ENCODE results near the gene SLC23A3. TPM values are rescaled to one million over a fixed set of nuclear protein-coding genes. Genes with fewer than 3 reads are reported as not detected.

SLC23A3 gene
- total and polyA plus RNA-seq, 4 donors, result 1.6 to 7.3 (median 4.1) TPM

DNA sequence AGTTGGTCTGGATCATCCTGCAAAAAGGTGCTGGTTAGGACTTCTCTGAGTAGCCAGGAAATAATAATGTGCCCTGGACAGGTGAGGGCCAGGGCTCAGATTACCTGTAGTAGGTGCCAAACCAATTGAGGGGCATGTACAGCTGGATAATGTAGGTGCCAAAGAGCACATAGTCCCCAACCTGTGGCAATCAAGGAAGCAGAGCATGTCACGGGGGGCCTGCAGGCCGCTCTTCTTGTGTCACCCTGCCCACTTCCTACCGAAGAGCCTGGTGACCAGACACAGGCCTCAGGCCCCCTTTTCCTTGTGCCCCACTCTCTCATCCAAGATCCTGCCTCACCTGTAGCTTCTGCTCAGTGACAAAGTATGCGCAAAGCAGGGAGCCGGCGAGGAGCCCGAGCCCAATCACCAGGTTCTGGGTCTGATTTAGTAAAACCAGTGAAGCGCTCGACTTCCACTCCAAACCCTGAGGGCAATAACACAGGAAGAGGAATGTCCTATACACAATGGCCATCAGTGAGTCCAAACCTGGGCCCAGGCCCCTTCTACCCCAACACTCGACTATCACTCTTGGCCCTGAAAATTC lies 43.8 kb upstream of the SLC23A3 start:
- intact Hi-C loops (cut with DNase I), result no loop called here
- 96 to 97% methylated on average over 10 of the region's 10 CpGs for WGBS, 2 donors
- no peak overlapping the region for H3K4me3 ChIP-seq (ENCODE audit: low read length in 2 of 2)
- ATAC-seq (ENCODE audit: low FRiP score) (no peak), DNase-seq (no peak)
- peaks cover 0 to 6% of the 10 kb centered on the region in 2 donors for H3K36me3 ChIP-seq (ENCODE audit: control insufficient read depth in 1 of 2, insufficient read depth in 2 of 2, low read length in 1 of 2)
- H3K4me1 ChIP-seq (ENCODE audit: control insufficient read depth in 1 of 2, insufficient read depth in 2 of 2, low read length in 2 of 2), result no peaks in the 10 kb centered on the region
- no peaks in the 10 kb centered on the region for H3K27me3 ChIP-seq (ENCODE audit: control insufficient read depth in 1 of 2, insufficient read depth in 2 of 2, low read length in 1 of 2)
- no peak overlapping the region for H3K27ac ChIP-seq (ENCODE audit: low read depth in 1 of 2, low read length in 2 of 2)
- H3K9me3 ChIP-seq (ENCODE audit: control insufficient read depth, low read length), result no peaks in the 10 kb centered on the region

DNA sequence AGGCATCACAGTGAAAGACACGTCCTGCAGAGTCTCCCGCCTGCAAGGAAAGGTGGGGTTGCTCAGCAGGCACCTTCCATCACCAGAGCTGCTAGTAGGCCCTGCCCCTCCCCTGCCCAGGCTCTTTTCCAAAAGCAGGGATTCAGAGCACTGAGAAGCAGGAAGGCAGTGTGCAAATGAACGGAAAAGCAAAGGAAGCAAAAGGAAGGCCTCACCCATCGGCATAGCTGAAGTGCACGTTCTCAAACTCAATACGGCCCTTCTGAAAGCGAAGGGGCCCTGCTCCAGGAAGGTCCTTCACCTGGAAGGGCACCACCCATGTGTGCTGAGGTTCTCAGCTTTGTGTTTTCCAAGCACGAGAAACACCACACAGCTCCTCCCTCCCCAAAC lies 43.2 kb upstream of the SLC23A3 start:
- H3K27ac ChIP-seq (ENCODE audit: low read depth in 1 of 2, low read length in 2 of 2), result no peak overlapping the region
- intact Hi-C loops (cut with DNase I), result no loop called here
- H3K4me1 ChIP-seq (ENCODE audit: control insufficient read depth in 1 of 2, insufficient read depth in 2 of 2, low read length in 2 of 2), result no peaks in the 10 kb centered on the region
- peaks cover 0 to 6% of the 10 kb centered on the region in 2 donors for H3K36me3 ChIP-seq (ENCODE audit: control insufficient read depth in 1 of 2, insufficient read depth in 2 of 2, low read length in 1 of 2)
- H3K9me3 ChIP-seq (ENCODE audit: control insufficient read depth, low read length), result no peaks in the 10 kb centered on the region
- no peaks in the 10 kb centered on the region for H3K27me3 ChIP-seq (ENCODE audit: control insufficient read depth in 1 of 2, insufficient read depth in 2 of 2, low read length in 1 of 2)
- DNase-seq, result no peak
- 88 to 94% methylated on average over 8 of the region's 8 CpGs for WGBS, 2 donors
- H3K4me3 ChIP-seq (ENCODE audit: low read length in 2 of 2), result no peak overlapping the region
- ATAC-seq (ENCODE audit: low FRiP score), result no peak

- WGBS, 2 donors, result 91 to 92% methylated on average over 9 of the region's 9 CpGs
- H3K4me3 ChIP-seq (ENCODE audit: low read length in 2 of 2), result no peak overlapping the region
- peaks cover 0 to 6% of the 10 kb centered on the region in 2 donors for H3K36me3 ChIP-seq (ENCODE audit: control insufficient read depth in 1 of 2, insufficient read depth in 2 of 2, low read length in 1 of 2)
- H3K4me1 ChIP-seq (ENCODE audit: control insufficient read depth in 1 of 2, insufficient read depth in 2 of 2, low read length in 2 of 2), result no peaks in the 10 kb centered on the region
- ATAC-seq (ENCODE audit: low FRiP score) (no peak), DNase-seq (no peak)
- intact Hi-C loops (cut with DNase I), result no loop called here
- no peaks in the 10 kb centered on the region for H3K9me3 ChIP-seq (ENCODE audit: control insufficient read depth, low read length)
- H3K27me3 ChIP-seq (ENCODE audit: control insufficient read depth in 1 of 2, insufficient read depth in 2 of 2, low read length in 1 of 2), result no peaks in the 10 kb centered on the region
- no peak overlapping the region for H3K27ac ChIP-seq (ENCODE audit: low read depth in 1 of 2, low read length in 2 of 2)
These were observed 41.1 kb upstream of the SLC23A3 start for GRCh38 chr2:219210886-219211362.

DNA sequence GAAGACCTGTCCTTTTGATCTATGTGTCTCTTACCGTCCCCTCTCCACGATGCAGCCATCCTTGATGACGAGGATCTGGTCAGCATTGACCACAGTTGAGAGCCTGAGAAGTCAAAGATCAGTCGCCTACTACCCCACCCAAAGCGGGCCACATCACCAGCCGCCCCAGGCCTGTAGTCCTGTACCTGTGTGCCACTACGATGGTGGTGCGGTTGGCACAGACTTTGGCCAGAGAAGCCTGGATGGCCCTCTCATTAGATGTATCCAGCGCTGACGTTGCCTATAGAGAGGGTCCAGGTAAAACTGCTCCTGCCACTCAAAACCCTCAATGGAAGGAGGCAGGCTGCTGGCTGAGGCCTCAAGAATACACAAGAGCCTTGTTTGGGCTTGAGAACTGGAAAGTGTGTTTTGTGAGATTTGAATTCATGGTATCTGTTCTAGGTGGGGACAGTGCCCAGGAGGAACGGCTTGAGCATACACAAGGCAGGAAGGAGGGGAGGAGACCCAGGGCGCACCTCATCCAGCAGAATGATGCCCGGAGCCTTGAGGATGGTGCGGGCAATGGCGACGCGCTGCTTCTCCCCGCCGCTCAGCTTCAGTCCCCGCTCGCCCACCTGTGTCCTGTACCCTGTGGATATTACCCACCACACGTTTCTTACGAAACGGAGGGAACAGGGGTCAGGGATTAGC lies 40.5 kb upstream of the SLC23A3 start:
- Histone ChIP-seq H3K4me1 (ENCODE audit: control insufficient read depth in 1 of 2, insufficient read depth in 2 of 2, low read length in 2 of 2) (no peaks in the 10 kb centered on the region), H3K36me3 (ENCODE audit: control insufficient read depth in 1 of 2, insufficient read depth in 2 of 2, low read length in 1 of 2) (peaks cover 0 to 6% of the 10 kb centered on the region in 2 donors), H3K9me3 (ENCODE audit: control insufficient read depth, low read length) (no peaks in the 10 kb centered on the region), H3K27ac (ENCODE audit: low read depth in 1 of 2, low read length in 2 of 2) (no peak overlapping the region), H3K4me3 (ENCODE audit: low read length in 2 of 2) (no peak overlapping the region), H3K27me3 (ENCODE audit: control insufficient read depth in 1 of 2, insufficient read depth in 2 of 2, low read length in 1 of 2) (no peaks in the 10 kb centered on the region)
- intact Hi-C loops (cut with DNase I), result no loop called here
- 91 to 93% methylated on average over 24 of the region's 24 CpGs for WGBS, 2 donors
- DNase-seq (no peak), ATAC-seq (ENCODE audit: low FRiP score) (no peak)

- no peaks in the 10 kb centered on the region for H3K4me1 ChIP-seq (ENCODE audit: control insufficient read depth in 1 of 2, insufficient read depth in 2 of 2, low read length in 2 of 2)
- peaks cover 0 to 6% of the 10 kb centered on the region in 2 donors for H3K36me3 ChIP-seq (ENCODE audit: control insufficient read depth in 1 of 2, insufficient read depth in 2 of 2, low read length in 1 of 2)
- ATAC-seq (ENCODE audit: low FRiP score), result no peak
- no peak overlapping the region for H3K27ac ChIP-seq (ENCODE audit: low read depth in 1 of 2, low read length in 2 of 2)
- intact Hi-C loops (cut with DNase I), result no loop called here
- no peaks in the 10 kb centered on the region for H3K9me3 ChIP-seq (ENCODE audit: control insufficient read depth, low read length)
- H3K27me3 ChIP-seq (ENCODE audit: control insufficient read depth in 1 of 2, insufficient read depth in 2 of 2, low read length in 1 of 2), result no peaks in the 10 kb centered on the region
- whole genome bisulfite sequencing, 2 donors, result 84 to 86% methylated on average over 18 of the region's 18 CpGs
- no peak for DNase-seq
- no peak overlapping the region for H3K4me3 ChIP-seq (ENCODE audit: low read length in 2 of 2)
These were observed 39.7 kb upstream of the SLC23A3 start for GRCh38 chr2:219209236-219210195.

DNA sequence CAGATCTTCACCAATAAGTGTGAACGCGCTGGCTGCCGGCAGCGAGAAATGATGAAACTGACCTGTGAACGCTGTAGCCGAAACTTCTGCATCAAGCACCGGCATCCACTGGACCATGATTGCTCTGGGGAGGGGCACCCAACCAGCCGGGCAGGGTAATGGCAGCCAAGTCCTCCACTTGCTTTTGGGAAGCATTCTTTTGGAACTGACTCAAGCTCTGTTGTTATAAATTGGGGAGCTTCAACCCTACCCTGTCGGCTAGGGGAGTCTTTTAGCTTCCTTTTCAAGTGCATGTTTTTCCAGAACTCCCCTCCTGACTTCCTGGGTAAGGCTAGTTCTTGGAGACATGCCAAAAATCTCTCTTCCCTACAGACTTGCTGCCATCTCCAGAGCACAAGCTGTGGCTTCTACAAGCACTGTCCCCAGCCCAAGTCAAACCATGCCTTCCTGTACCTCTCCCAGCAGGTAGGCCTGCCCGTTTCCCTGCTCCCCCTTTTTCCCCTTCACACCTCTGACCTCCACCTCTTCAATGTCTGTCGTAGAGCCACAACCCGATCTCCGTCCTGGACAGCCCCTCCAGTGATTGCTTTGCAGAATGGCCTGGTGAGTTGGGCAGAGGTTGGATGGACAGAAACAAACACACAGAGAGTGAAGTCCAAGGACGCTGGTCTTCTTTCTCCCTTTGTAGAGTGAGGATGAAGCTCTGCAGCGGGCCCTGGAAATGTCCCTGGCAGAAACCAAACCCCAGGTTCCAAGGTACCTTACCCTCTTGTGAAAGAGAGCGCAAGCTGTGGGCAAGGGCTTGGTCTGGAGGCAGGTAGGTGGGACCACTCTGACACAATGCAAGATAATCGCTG lies 38.3 kb upstream of the SLC23A3 start:
- no peak for DNase-seq
- intact Hi-C loops (cut with DNase I), result no loop called here
- WGBS, 2 donors, result 63 to 65% methylated on average over 17 of the region's 17 CpGs
- H3K36me3 ChIP-seq (ENCODE audit: control insufficient read depth in 1 of 2, insufficient read depth in 2 of 2, low read length in 1 of 2), result peaks cover 0 to 6% of the 10 kb centered on the region in 2 donors
- no peak overlapping the region for H3K4me3 ChIP-seq (ENCODE audit: low read length in 2 of 2)
- H3K27ac ChIP-seq (ENCODE audit: low read depth in 1 of 2, low read length in 2 of 2), result no peak overlapping the region
- no peak for ATAC-seq (ENCODE audit: low FRiP score)
- H3K9me3 ChIP-seq (ENCODE audit: control insufficient read depth, low read length), result no peaks in the 10 kb centered on the region
- no peaks in the 10 kb centered on the region for H3K4me1 ChIP-seq (ENCODE audit: control insufficient read depth in 1 of 2, insufficient read depth in 2 of 2, low read length in 2 of 2)
- H3K27me3 ChIP-seq (ENCODE audit: control insufficient read depth in 1 of 2, insufficient read depth in 2 of 2, low read length in 1 of 2), result no peaks in the 10 kb centered on the region

DNA sequence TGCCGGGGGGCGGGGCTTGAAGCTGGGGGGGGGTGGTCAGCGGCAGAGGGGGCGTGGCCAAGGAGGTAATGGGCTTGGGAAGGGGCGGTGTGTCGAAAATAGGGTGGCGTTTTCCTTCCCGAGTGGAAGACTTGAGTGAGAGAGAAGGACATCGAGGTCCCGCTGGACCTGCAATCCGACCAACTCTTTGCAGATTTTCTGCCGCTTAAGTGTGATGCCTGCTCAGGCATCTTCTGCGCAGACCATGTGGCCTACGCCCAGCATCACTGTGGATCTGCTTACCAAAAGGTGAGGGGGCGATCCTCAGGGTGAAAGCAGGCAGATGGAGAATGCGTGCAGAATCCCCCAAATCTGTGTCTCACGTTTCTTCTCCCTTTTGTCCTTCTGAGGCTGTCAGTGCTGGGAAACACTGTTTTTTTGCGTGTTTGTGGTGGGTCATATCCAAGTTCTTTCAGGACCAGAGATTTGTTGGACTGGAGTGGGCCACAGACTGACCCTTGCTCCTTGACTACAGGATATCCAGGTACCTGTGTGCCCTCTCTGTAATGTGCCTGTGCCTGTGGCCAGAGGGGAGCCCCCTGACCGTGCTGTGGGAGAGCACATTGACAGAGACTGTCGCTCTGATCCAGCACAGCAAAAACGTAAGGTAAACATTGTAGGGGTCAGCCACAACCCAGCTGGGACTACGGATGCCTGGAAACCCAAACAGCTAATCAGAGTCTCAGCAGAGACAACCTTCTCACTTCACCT lies 37.5 kb upstream of the SLC23A3 start:
- H3K4me1 ChIP-seq (ENCODE audit: control insufficient read depth in 1 of 2, insufficient read depth in 2 of 2, low read length in 2 of 2), result no peaks in the 10 kb centered on the region
- H3K4me3 ChIP-seq (ENCODE audit: low read length in 2 of 2), result peak overlapping the region; percentile 31 to 55
- H3K9me3 ChIP-seq (ENCODE audit: control insufficient read depth, low read length), result no peaks in the 10 kb centered on the region
- DNase-seq (no peak), ATAC-seq (ENCODE audit: low FRiP score) (no peak)
- no peaks in the 10 kb centered on the region for H3K27me3 ChIP-seq (ENCODE audit: control insufficient read depth in 1 of 2, insufficient read depth in 2 of 2, low read length in 1 of 2)
- intact Hi-C loops (cut with DNase I), result no loop called here
- peak overlapping the region in 1 of 2 donors; percentile 58 for H3K27ac ChIP-seq (ENCODE audit: low read depth in 1 of 2, low read length in 2 of 2)
- WGBS, 2 donors, result 3 to 4% methylated on average over 18 to 22 of the region's 22 CpGs
- peaks cover 0 to 6% of the 10 kb centered on the region in 2 donors for H3K36me3 ChIP-seq (ENCODE audit: control insufficient read depth in 1 of 2, insufficient read depth in 2 of 2, low read length in 1 of 2)
